PC-3 (cell line): ENCODE measurements around the gene USP53. TPM values are rescaled to one million over a fixed set of nuclear protein-coding genes. Genes with fewer than 3 reads are reported as not detected.

Experiments used
- ATAC-seq: fragments of 200-7000 bp; cut with Tn5 transposase; 2 replicates; pipeline ENCODE4 v1.9.1; 2020; ENCODE audit warnings: mild to moderate bottlenecking, moderate library complexity
- BruUV-seq: library from RNA; stranded (reverse); fragments of 400-500 nt; replicated peaks from 2 replicates; lab custom pipeline; 2021; lab: Mats Ljungman, UMichigan
- CTCF ChIA-PET: fragments of 300-600 bp; sonication (Branson Sonifier 250); formaldehyde crosslinking; loops from one replicate; lab custom pipeline; 2022; ENCODE audit warnings: antibody characterized with exemption; lab: Charles Lee
- POLR2A ChIA-PET: fragments of 300-600 bp; sonication (Branson Sonifier 250); formaldehyde crosslinking; loops from one replicate; lab custom pipeline; 2022; ENCODE audit warnings: antibody characterized with exemption; ENCODE audit not compliant: unreplicated experiment; lab: Charles Lee
- DNase-seq: peaks from one replicate; pipeline ENCODE4 v3.0.0-alpha.2; 2015
- H2AFZ ChIP-seq: fragments of 300-600 bp; sonication (generic); 2 replicates; pipeline ENCODE4 v1.6.0; 2016; ENCODE audit warnings: antibody characterized with exemption, low read length
- H3F3A ChIP-seq: fragments of 300-600 bp; sonication (generic); one replicate; pipeline ENCODE4 v1.6.0; 2017; ENCODE audit warnings: antibody characterized with exemption, low read length, control low read depth, mild to moderate bottlenecking; ENCODE audit not compliant: unreplicated experiment
- H3K27ac ChIP-seq: fragments of 300-600 bp; sonication (generic); 2 replicates; pipeline ENCODE4 v1.5.1; 2016; ENCODE audit warnings: mild to moderate bottlenecking, low read length
- H3K27me3 ChIP-seq: fragments of 300-600 bp; sonication (generic); 2 replicates; pipeline ENCODE4 v1.6.1; 2016; ENCODE audit warnings: low read length, mixed read lengths
- H3K36me3 ChIP-seq: fragments of 300-600 bp; sonication (generic); 2 replicates; pipeline ENCODE4 v1.6.1; 2016; ENCODE audit warnings: low read depth, mixed run types, low read length, mixed read lengths
- H3K4me1 ChIP-seq: fragments of 300-600 bp; sonication (generic); 2 replicates; pipeline ENCODE4 v1.5.1; 2016; ENCODE audit warnings: low read length; ENCODE audit not compliant: insufficient read depth
- H3K4me2 ChIP-seq: fragments of 300-600 bp; sonication (generic); 2 replicates; pipeline ENCODE4 v1.6.0; 2016; ENCODE audit warnings: low read length
- H3K4me3 ChIP-seq: fragments of 300-600 bp; sonication (generic); 2 replicates; pipeline ENCODE4 v1.5.1; 2016; ENCODE audit warnings: mild to moderate bottlenecking, low read length, mixed read lengths
- H3K79me2 ChIP-seq: fragments of 300-600 bp; sonication (generic); 2 replicates; pipeline ENCODE4 v1.6.1; 2017; ENCODE audit warnings: low read length, mixed read lengths
- H3K9ac ChIP-seq: fragments of 300-600 bp; sonication (generic); 2 replicates; pipeline ENCODE4 v1.6.0; 2016; ENCODE audit warnings: mild to moderate bottlenecking, low read length
- H3K9me2 ChIP-seq: fragments of 300-600 bp; sonication (generic); replicated peaks from 2 replicates; pipeline ENCODE4 v1.6.1; 2016; ENCODE audit warnings: mixed run types, low read length, mixed read lengths
- H3K9me3 ChIP-seq: fragments of 300-600 bp; sonication (generic); 2 replicates; pipeline ENCODE4 v1.6.1; 2016; ENCODE audit warnings: low read length, mixed read lengths
- H4K20me1 ChIP-seq: fragments of 300-600 bp; sonication (generic); 2 replicates; pipeline ENCODE4 v1.6.1; 2016; ENCODE audit warnings: low read length, mixed read lengths
- EZH2 ChIP-seq: fragments of 300-600 bp; sonication (generic); IDR thresholded peaks from one replicate; pipeline ENCODE4 v1.6.1; 2017; ENCODE audit warnings: antibody characterized with exemption, mild to moderate bottlenecking, low read length; ENCODE audit not compliant: unreplicated experiment
- EZH2phosphoT487 ChIP-seq: fragments of 300-600 bp; sonication (generic); IDR thresholded peaks from 2 replicates; pipeline ENCODE4 v1.6.1; 2018; ENCODE audit warnings: mild to moderate bottlenecking, antibody characterized with exemption, low read length, borderline replicate concordance
- intact Hi-C: fragments of 100-400 bp; cut with micrococcal nuclease; formaldehyde crosslinking; loops from 2 replicates; pipeline ENCODE4 v1.9.0; 2023
- total RNA-seq: library from RNA; depleted of rRNA; stranded (reverse); fragments of >200 nt; gene quantifications from 2 replicates; pipeline ENCODE4 v1.2.3, GENCODE V29; 2014
- TF ChIP-seq, protein P1 (sequence below): fragments of 300-600 bp; sonication (generic); conservative IDR thresholded peaks from 2 replicates; pipeline ENCODE4 v1.5.1; 2017; ENCODE audit warnings: antibody characterized with exemption, low read depth, mild to moderate bottlenecking, low read length

The USP53 gene
- total RNA-seq, 1 experiment from 2014 or later: 8.7 TPM

DNA sequence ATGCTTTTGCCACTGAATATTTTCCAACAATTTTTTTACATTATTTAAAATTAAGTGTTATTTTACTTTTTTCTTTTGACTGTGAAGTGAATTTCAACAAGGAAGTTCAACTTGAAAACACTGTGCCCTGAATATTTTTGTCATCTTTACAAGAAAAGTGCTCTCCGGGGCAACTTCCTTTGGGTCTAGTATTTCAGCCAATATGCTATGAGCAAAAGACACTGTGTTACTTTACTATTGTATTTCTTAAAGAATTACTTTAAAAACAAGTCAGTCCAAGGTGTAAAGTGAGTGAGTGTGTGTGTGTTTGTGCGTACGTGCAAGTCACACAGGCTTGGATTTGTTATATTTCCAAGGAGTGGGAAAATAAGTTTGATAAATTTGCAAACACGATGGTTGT is 7.6 kb upstream of the USP53 start:
- peak; percentile 32 for DNase-seq
- Histone ChIP-seq H3K9ac (no peak overlapping the region), H3K9me3 (no peaks in the 10 kb centered on the region), H3K4me2 (no peak overlapping the region), H3K27me3 (no peaks in the 10 kb centered on the region), H3K4me3 (no peak overlapping the region), H3K4me1 (peaks cover 20% of the 10 kb centered on the region), H3K27ac (no peak overlapping the region), H4K20me1 (no peaks in the 10 kb centered on the region), H3F3A (peaks cover 3% of the 10 kb centered on the region), H3K9me2 (0 out of 2 replicates have a peak, but pooled peaks cover 6% of the 10 kb centered on the region), H3K79me2 (no peaks in the 10 kb centered on the region), H2AFZ (no peak overlapping the region), H3K36me3 (no peaks in the 10 kb centered on the region)
- TF ChIP-seq, protein P1, sequence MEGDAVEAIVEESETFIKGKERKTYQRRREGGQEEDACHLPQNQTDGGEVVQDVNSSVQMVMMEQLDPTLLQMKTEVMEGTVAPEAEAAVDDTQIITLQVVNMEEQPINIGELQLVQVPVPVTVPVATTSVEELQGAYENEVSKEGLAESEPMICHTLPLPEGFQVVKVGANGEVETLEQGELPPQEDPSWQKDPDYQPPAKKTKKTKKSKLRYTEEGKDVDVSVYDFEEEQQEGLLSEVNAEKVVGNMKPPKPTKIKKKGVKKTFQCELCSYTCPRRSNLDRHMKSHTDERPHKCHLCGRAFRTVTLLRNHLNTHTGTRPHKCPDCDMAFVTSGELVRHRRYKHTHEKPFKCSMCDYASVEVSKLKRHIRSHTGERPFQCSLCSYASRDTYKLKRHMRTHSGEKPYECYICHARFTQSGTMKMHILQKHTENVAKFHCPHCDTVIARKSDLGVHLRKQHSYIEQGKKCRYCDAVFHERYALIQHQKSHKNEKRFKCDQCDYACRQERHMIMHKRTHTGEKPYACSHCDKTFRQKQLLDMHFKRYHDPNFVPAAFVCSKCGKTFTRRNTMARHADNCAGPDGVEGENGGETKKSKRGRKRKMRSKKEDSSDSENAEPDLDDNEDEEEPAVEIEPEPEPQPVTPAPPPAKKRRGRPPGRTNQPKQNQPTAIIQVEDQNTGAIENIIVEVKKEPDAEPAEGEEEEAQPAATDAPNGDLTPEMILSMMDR: no peak
- TF ChIP-seq EZH2phosphoT487: no peak
- no peak for TF ChIP-seq EZH2
- ATAC-seq: no peak
- ChIA-PET CTCF (no interaction called here), POLR2A (no interaction called here)
- no TSS peak for BruUV-seq
- intact Hi-C loops: no loop called here

DNA sequence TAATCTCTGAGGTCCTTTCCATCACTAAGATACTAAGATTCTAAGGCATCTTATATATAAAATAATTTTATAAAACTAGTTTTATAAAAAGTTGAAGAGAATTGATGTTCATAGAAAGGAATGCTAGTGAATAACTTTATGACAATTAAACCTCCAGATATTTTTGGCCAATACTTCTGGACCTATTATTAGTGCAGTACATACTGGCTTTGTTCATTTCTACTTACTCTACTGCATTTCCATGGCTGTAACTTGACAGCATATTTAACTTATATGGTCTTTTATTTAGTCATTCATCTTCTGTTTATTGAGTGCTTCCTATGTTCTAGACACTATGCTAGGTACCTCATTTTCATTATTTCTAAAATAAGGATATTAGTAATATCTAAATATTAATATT is 6.8 kb upstream of the USP53 start:
- Histone ChIP-seq H3K36me3 (no peaks in the 10 kb centered on the region), H4K20me1 (no peaks in the 10 kb centered on the region), H2AFZ (no peak overlapping the region), H3K79me2 (no peaks in the 10 kb centered on the region; the same call in 1 of the 2 replicates), H3F3A (peaks cover 7% of the 10 kb centered on the region), H3K9me2 (0 out of 2 replicates have a peak, but pooled peaks cover 6% of the 10 kb centered on the region), H3K4me1 (peaks cover 28% of the 10 kb centered on the region), H3K4me2 (no peak overlapping the region), H3K4me3 (no peak overlapping the region), H3K9me3 (no peaks in the 10 kb centered on the region), H3K27me3 (no peaks in the 10 kb centered on the region), H3K9ac (no peak overlapping the region), H3K27ac (no peak overlapping the region)
- ATAC-seq (no peak), DNase-seq (no peak)
- TF ChIP-seq EZH2phosphoT487: no peak
- no peak for TF ChIP-seq EZH2
- TF ChIP-seq, protein P1: no peak
- intact Hi-C loops: no loop called here
- BruUV-seq: no TSS peak
- ChIA-PET POLR2A (no interaction called here), CTCF (no interaction called here)

DNA sequence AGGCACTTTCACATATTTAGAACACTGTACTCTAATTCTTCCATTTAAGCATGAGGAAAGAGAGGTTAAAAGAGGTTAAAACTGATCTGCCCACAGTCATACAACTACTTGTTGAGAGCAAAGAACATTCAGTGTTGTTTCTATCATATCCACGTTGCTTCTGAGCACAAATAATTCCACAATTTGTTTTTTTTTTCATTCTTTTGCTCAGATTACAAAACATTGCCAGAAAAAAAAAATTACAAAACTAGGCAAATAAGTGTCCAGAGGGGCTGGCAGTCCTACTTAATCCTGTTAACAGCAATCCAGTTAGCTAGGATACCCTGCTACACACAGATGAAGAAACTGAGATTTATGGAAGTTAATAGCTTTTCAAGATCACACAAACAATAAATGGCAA is 6.3 kb upstream of the USP53 start:
- H3K9ac ChIP-seq: no peak overlapping the region
- intact Hi-C loops: no loop called here
- no peak for ATAC-seq
- H3K4me3 ChIP-seq: no peak overlapping the region
- H2AFZ ChIP-seq: no peak overlapping the region
- H3K4me2 ChIP-seq: no peak overlapping the region
- 0 out of 2 replicates have a peak, but pooled peaks cover 6% of the 10 kb centered on the region for H3K9me2 ChIP-seq
- ChIA-PET POLR2A (no interaction called here), CTCF (no interaction called here)
- no TSS peak for BruUV-seq
- no peaks in the 10 kb centered on the region for H3K27me3 ChIP-seq
- H3K27ac ChIP-seq: no peak overlapping the region
- no peak for DNase-seq
- H3K36me3 ChIP-seq: no peaks in the 10 kb centered on the region
- no peaks in the 10 kb centered on the region for H3K9me3 ChIP-seq
- peaks cover 32% of the 10 kb centered on the region for H3K4me1 ChIP-seq
- peaks cover 7% of the 10 kb centered on the region for H3F3A ChIP-seq
- TF ChIP-seq EZH2: no peak
- no peak for TF ChIP-seq EZH2phosphoT487
- TF ChIP-seq, protein P1: no peak
- H4K20me1 ChIP-seq: no peaks in the 10 kb centered on the region
- H3K79me2 ChIP-seq: peaks cover 4% of the 10 kb centered on the region
